PC-3 (cell line): ENCODE results near the gene BAIAP2.

Experiments
- CTCF ChIP-seq: fragments of 300-600 bp; sonication (generic); conservative IDR thresholded peaks from 2 replicates; pipeline ENCODE4 v1.5.1; 2017; ENCODE audit warnings: antibody characterized with exemption, low read depth, mild to moderate bottlenecking, low read length
- EZH2 ChIP-seq: fragments of 300-600 bp; sonication (generic); IDR thresholded peaks from one replicate; pipeline ENCODE4 v1.6.1; 2017; ENCODE audit warnings: antibody characterized with exemption, mild to moderate bottlenecking, low read length; ENCODE audit not compliant: unreplicated experiment

- no peak for TF ChIP-seq CTCF
- TF ChIP-seq EZH2 = no peak
Observed at GRCh38 chr17:81161536-81161935, 126.6 kb downstream of the BAIAP2 start.
